OCI-LY3 (cell line): ENCODE results near the gene SYT11.

Source experiments
- H2AFZ ChIP-seq: fragments of 200-600, 300-600 bp; shearing (Covaris generic); 2 replicates; pipeline ENCODE4 v1.6.0; 2014; ENCODE audit warnings: antibody characterized with exemption, low read depth, low read length
- H3K27ac ChIP-seq: fragments of 200-600, 300-600 bp; sonication (generic); 2 replicates; pipeline ENCODE4 v1.5.1; 2014; ENCODE audit warnings: mild to moderate bottlenecking, low read length, moderate library complexity, mixed read lengths
- H3K27me3 ChIP-seq: fragments of 200-600, 300-600 bp; sonication (generic); 2 replicates; pipeline ENCODE4 v1.6.1; 2014; ENCODE audit warnings: low read depth, low read length, mixed read lengths
- H3K36me3 ChIP-seq: fragments of 200-600, 300-600 bp; sonication (generic); replicated peaks from 2 replicates; pipeline ENCODE3; 2014; ENCODE audit warnings: low read depth, low read length, mixed read lengths
- H3K4me1 ChIP-seq: fragments of 300-600, 200-600 bp; sonication (generic); 2 replicates; pipeline ENCODE4 v1.6.1; 2014; ENCODE audit warnings: low read length, mixed read lengths
- H3K4me2 ChIP-seq: fragments of 200-600, 300-600 bp; sonication (generic); 2 replicates; pipeline ENCODE4 v1.6.1; 2014; ENCODE audit warnings: low read length, mixed read lengths
- H3K4me3 ChIP-seq: fragments of 300-600, 200-600 bp; sonication (generic); 2 replicates; pipeline ENCODE4 v1.5.1; 2014; ENCODE audit warnings: antibody characterized with exemption, mild to moderate bottlenecking, low read length, moderate library complexity
- H3K79me2 ChIP-seq: fragments of 300-600, 200-600 bp; shearing (Covaris generic); 2 replicates; pipeline ENCODE4 v1.6.1; 2014; ENCODE audit warnings: mild to moderate bottlenecking, low read length, mixed read lengths
- H3K9ac ChIP-seq: fragments of 300-600, 200-600 bp; shearing (Covaris generic); 2 replicates; pipeline ENCODE4 v1.6.0; 2014; ENCODE audit warnings: mild to moderate bottlenecking, low read length, moderate library complexity
- H3K9me3 ChIP-seq: fragments of 200-600, 300-600 bp; shearing (Covaris generic); 2 replicates; pipeline ENCODE4 v1.6.1; 2014; ENCODE audit warnings: low read length, mixed read lengths; ENCODE audit not compliant: insufficient read depth
- H4K20me1 ChIP-seq: fragments of 200-600, 300-600 bp; sonication (generic); 2 replicates; pipeline ENCODE4 v1.6.1; 2016; ENCODE audit warnings: low read length, mixed read lengths; ENCODE audit not compliant: insufficient read depth
- CTCF ChIP-seq: fragments of 200-600, 300-600 bp; sonication (generic); IDR thresholded peaks from 2 replicates; pipeline ENCODE4 v1.5.1; 2014; ENCODE audit warnings: antibody characterized with exemption, low read length, low read depth
- EZH2phosphoT487 ChIP-seq: fragments of 200-600 bp; shearing (Covaris generic); IDR thresholded peaks from 2 replicates; pipeline ENCODE4 v1.6.1; 2018; ENCODE audit warnings: antibody characterized with exemption, mixed run types, low read depth

SYT11 gene

GRCh38 chr1:155859234-155859829 lies at the start of gene SYT11:
TSS of gene SYT11 (plus strand) at chr1:155859567. CDS start at chr1:155859762, 195 bp downstream.
- peaks cover 28% of the 10 kb centered on the region for H3K79me2 ChIP-seq

GRCh38 chr1:155812878-155813277 lies 46.5 kb upstream of the SYT11 start:
- peaks cover 34% of the 10 kb centered on the region for H3K36me3 ChIP-seq

More at GRCh38 chr1:155859234-155859829, at the start of gene SYT11:
- H2AFZ ChIP-seq, result peak within 1 kb of the TSS; percentile 94
- no peaks in the 10 kb centered on the region for H3K27me3 ChIP-seq
- H3K4me2 ChIP-seq, result peak within 1 kb of the TSS; percentile 86
- peaks cover 31% of the 10 kb centered on the region for H3K4me1 ChIP-seq
- H3K9ac ChIP-seq, result peak within 1 kb of the TSS; percentile 88
- H3K27ac ChIP-seq, result peak within 1 kb of the TSS; percentile 84
- H4K20me1 ChIP-seq, result no peaks in the 10 kb centered on the region
- TF ChIP-seq EZH2phosphoT487 (no peak), CTCF (no peak)
- H3K9me3 ChIP-seq, result no peaks in the 10 kb centered on the region
- peaks cover 6% of the 10 kb centered on the region for H3K36me3 ChIP-seq
- H3K4me3 ChIP-seq, result peak within 1 kb of the TSS; percentile 87

GRCh38 chr1:155813672-155814071 lies 45.7 kb upstream of the SYT11 start:
- H3K27me3 ChIP-seq, result no peaks in the 10 kb centered on the region
- H3K36me3 ChIP-seq, result peaks cover 33% of the 10 kb centered on the region
- H3K4me3 ChIP-seq, result no peak overlapping the region

More at GRCh38 chr1:155812878-155813277, 46.5 kb upstream of the SYT11 start:
- no peak overlapping the region for H3K4me3 ChIP-seq
- no peak overlapping the region for H3K4me2 ChIP-seq
- no peak overlapping the region for H2AFZ ChIP-seq
- H3K27ac ChIP-seq, result no peak overlapping the region
- H3K4me1 ChIP-seq, result no peaks in the 10 kb centered on the region
- no peak for TF ChIP-seq EZH2phosphoT487
- TF ChIP-seq CTCF, result no peak
- H4K20me1 ChIP-seq, result no peaks in the 10 kb centered on the region
- no peak overlapping the region for H3K9ac ChIP-seq
- H3K79me2 ChIP-seq, result no peaks in the 10 kb centered on the region
- no peaks in the 10 kb centered on the region for H3K27me3 ChIP-seq
- H3K9me3 ChIP-seq, result no peaks in the 10 kb centered on the region

GRCh38 chr1:155816351-155816750 lies 43.0 kb upstream of the SYT11 start:
- no peaks in the 10 kb centered on the region for H4K20me1 ChIP-seq
- TF ChIP-seq EZH2phosphoT487 (no peak), CTCF (no peak)
- H3K36me3 ChIP-seq, result peaks cover 33% of the 10 kb centered on the region
- H3K9ac ChIP-seq, result no peak overlapping the region
- no peak overlapping the region for H3K27ac ChIP-seq
- H2AFZ ChIP-seq, result no peak overlapping the region
- H3K4me2 ChIP-seq, result no peak overlapping the region
- no peak overlapping the region for H3K4me3 ChIP-seq
- H3K27me3 ChIP-seq, result no peaks in the 10 kb centered on the region
- H3K9me3 ChIP-seq, result no peaks in the 10 kb centered on the region
- H3K4me1 ChIP-seq, result no peaks in the 10 kb centered on the region
- no peaks in the 10 kb centered on the region for H3K79me2 ChIP-seq

More at GRCh38 chr1:155813672-155814071, 45.7 kb upstream of the SYT11 start:
- H3K9me3 ChIP-seq, result no peaks in the 10 kb centered on the region
- TF ChIP-seq CTCF, result no peak
- no peak for TF ChIP-seq EZH2phosphoT487
- no peak overlapping the region for H3K9ac ChIP-seq
- no peaks in the 10 kb centered on the region for H3K79me2 ChIP-seq
- H4K20me1 ChIP-seq, result no peaks in the 10 kb centered on the region
- H3K27ac ChIP-seq, result no peak overlapping the region
- H3K4me1 ChIP-seq, result no peaks in the 10 kb centered on the region
- H2AFZ ChIP-seq, result no peak overlapping the region
- no peak overlapping the region for H3K4me2 ChIP-seq
